ENCODE measurements around the gene COMTD1.

Gene COMTD1

GRCh38 chr10:75235375-75236177, at the start of gene COMTD1:
COMTD1 (minus strand) TSS chr10:75235957; CDS start chr10:75235928, 29 bp downstream.
- DNase-seq (ENCODE audit: low read depth), result peak; percentile 88

- DNase-seq (ENCODE audit: low read depth), result no peak
Measured at GRCh38 chr10:75283671-75284470, 48.1 kb upstream of the COMTD1 start.

GRCh38 chr10:75283078-75283670, 47.4 kb upstream of the COMTD1 start:
- DNase-seq (ENCODE audit: low read depth), result no peak

GRCh38 chr10:75281974-75282373, 46.2 kb upstream of the COMTD1 start:
- no peak for DNase-seq (ENCODE audit: low read depth)

- no peak for DNase-seq (ENCODE audit: low read depth)
Measured at GRCh38 chr10:75280236-75280635, 44.5 kb upstream of the COMTD1 start.

- no peak for DNase-seq (ENCODE audit: low read depth)
Measured at GRCh38 chr10:75276069-75276872, 40.5 kb upstream of the COMTD1 start.

- DNase-seq (ENCODE audit: low read depth), result no peak
Measured at GRCh38 chr10:75272896-75273295, 37.1 kb upstream of the COMTD1 start.

- no peak for DNase-seq (ENCODE audit: low read depth)
Measured at GRCh38 chr10:75272094-75272493, 36.3 kb upstream of the COMTD1 start.

- DNase-seq (ENCODE audit: low read depth), result no peak
Measured at GRCh38 chr10:75269605-75270004, 33.8 kb upstream of the COMTD1 start.

GRCh38 chr10:75266945-75267344, 31.2 kb upstream of the COMTD1 start:
- no peak for DNase-seq (ENCODE audit: low read depth)

GRCh38 chr10:75265856-75266255, 30.1 kb upstream of the COMTD1 start:
- no peak for DNase-seq (ENCODE audit: low read depth)

GRCh38 chr10:75263806-75264205, 28.0 kb upstream of the COMTD1 start:
- DNase-seq (ENCODE audit: low read depth), result no peak

- no peak for DNase-seq (ENCODE audit: low read depth)
Measured at GRCh38 chr10:75261813-75262705, 26.3 kb upstream of the COMTD1 start.

GRCh38 chr10:75260990-75261389, 25.2 kb upstream of the COMTD1 start:
- no peak for DNase-seq (ENCODE audit: low read depth)

GRCh38 chr10:75254739-75255138, 19.0 kb upstream of the COMTD1 start:
- no peak for DNase-seq (ENCODE audit: low read depth)

GRCh38 chr10:75253281-75254220, 17.8 kb upstream of the COMTD1 start:
- DNase-seq (ENCODE audit: low read depth), result no peak

- no peak for DNase-seq (ENCODE audit: low read depth)
Measured at GRCh38 chr10:75250934-75251333, 15.2 kb upstream of the COMTD1 start.

- DNase-seq (ENCODE audit: low read depth), result no peak
Measured at GRCh38 chr10:75247797-75248196, 12.0 kb upstream of the COMTD1 start.

GRCh38 chr10:75246506-75246905, 10.7 kb upstream of the COMTD1 start:
- no peak for DNase-seq (ENCODE audit: low read depth)
